Testis (tissue), 2 donors: Measurements from ENCODE around the gene SMIM24.

Source experiments
- POLR2A ChIP-seq: fragments of 450-650 bp; IDR thresholded peaks from one replicate; pipeline ENCODE4 v1.6.1; 2017; ENCODE audit warnings: antibody characterized with exemption, mild to moderate bottlenecking, moderate library complexity
- TF ChIP-seq, protein P1 (sequence below), 3 experiments: fragments of 450-650 bp in 2 of 3; fragments of 200-600 bp in 1 of 3; sonication (generic) in 1 of 3; IDR thresholded peaks; one replicate each; pipeline ENCODE4 v1.5.1; 2016 to 2019; ENCODE audit warnings: antibody characterized with exemption in 3 of 3, mild to moderate bottlenecking in 2 of 3, moderate library complexity in 1 of 3

DNA sequence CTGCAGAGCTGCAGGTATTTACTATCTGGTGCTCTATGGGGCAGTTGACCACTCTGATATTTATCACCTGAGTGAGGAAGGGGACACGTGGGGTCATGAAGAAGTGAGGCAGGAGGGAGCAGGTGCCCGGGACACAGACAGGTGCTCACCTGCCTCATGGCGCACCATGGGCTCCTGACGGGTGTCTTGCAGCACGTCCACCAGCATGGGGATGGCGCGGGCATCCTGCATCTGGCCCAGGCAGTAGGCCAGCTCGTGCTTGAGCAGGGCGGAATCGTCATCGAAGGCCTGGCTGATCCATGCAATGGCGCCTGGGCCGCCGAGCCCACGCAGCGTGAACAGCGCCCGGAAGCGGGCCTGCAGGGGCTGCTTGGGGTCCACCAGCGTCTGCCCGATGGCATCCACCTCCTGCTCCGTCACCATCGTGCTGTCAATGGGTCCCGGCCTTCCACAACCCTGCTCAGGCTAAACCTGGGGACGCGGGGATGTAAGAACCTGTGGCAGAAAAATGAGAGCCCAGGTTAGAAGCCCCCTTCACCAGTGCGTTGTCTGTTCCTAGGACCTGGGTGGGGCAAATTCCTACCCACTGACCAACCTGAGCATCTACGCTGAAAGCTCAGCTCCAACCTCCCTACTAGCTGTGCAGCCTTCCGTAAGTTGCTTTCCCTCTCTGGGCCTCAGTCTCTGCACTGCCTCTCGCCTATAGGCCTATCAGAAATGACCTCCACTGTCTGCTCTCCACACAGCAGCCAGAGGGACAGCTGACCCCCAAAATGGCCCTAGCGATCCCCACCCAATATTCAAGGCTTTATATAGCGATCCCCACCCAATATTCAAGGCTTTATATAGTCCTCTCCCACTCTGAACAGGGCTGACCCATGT, 16.3 kb upstream of the SMIM24 start:
- TF ChIP-seq, protein P1, sequence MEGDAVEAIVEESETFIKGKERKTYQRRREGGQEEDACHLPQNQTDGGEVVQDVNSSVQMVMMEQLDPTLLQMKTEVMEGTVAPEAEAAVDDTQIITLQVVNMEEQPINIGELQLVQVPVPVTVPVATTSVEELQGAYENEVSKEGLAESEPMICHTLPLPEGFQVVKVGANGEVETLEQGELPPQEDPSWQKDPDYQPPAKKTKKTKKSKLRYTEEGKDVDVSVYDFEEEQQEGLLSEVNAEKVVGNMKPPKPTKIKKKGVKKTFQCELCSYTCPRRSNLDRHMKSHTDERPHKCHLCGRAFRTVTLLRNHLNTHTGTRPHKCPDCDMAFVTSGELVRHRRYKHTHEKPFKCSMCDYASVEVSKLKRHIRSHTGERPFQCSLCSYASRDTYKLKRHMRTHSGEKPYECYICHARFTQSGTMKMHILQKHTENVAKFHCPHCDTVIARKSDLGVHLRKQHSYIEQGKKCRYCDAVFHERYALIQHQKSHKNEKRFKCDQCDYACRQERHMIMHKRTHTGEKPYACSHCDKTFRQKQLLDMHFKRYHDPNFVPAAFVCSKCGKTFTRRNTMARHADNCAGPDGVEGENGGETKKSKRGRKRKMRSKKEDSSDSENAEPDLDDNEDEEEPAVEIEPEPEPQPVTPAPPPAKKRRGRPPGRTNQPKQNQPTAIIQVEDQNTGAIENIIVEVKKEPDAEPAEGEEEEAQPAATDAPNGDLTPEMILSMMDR (IDR thresholded peaks at IDR 0.05), result no peak
- no peak for TF ChIP-seq POLR2A
